HPDE6-E6E7 (cell line): Measurements from ENCODE around the gene SV2B.
"Not testable (repeated sequence)": the region's sequence is repeated elsewhere in the genome, so short reads cannot be mapped to it uniquely, and the experiment has no call there.

Source experiments
- DNase-seq: peaks from one replicate; pipeline ENCODE4 v3.0.0; 2011; ENCODE audit warnings: missing footprints; ENCODE audit errors: extremely low spot score

Gene SV2B, protein sequence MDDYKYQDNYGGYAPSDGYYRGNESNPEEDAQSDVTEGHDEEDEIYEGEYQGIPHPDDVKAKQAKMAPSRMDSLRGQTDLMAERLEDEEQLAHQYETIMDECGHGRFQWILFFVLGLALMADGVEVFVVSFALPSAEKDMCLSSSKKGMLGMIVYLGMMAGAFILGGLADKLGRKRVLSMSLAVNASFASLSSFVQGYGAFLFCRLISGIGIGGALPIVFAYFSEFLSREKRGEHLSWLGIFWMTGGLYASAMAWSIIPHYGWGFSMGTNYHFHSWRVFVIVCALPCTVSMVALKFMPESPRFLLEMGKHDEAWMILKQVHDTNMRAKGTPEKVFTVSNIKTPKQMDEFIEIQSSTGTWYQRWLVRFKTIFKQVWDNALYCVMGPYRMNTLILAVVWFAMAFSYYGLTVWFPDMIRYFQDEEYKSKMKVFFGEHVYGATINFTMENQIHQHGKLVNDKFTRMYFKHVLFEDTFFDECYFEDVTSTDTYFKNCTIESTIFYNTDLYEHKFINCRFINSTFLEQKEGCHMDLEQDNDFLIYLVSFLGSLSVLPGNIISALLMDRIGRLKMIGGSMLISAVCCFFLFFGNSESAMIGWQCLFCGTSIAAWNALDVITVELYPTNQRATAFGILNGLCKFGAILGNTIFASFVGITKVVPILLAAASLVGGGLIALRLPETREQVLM

DNA sequence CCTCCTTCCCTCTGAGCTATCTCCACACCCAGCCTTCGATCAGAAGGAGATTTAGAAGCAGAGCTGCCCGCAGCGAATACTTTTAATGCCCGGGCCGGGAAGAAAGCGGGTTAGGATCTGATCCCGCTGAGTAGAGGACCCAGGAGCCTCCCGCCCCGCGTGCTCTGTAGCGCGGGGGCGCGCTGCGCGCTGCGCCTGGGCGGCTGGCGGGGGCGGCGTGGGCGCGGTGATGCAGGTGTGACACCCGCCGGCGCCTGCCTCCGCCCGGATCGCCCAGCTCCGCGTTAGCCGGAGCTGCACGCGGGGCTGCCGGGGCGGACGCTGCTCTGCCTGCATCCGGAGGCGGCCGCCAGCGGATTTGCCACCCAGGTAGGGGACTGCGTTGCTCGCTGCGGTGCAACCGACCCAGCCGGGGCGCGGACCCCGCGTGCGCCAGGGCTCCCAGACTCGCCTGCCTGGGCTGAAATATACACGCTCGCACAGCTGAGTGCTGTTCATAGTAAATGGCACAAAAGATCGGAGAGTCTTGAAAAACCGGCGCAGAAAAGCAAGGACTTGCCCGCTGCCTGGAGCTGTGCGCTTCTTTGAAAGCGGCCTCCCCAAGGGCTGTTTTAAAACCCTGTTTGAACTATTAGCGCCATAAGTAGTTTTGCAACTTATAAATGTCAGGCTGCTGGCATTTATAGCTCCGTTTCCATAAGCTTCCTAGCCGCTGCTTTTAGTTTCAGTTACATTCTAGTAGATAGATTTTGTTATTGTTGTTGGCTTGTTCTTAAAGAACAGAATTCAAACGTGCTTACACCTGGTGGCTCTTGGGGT, at the start of gene SV2B:
SV2B (plus strand) TSS at position 263 of the 819 bp plus-strand sequence. CDS start 126,007 bp downstream, outside the sequence.
- DNase-seq = no peak

DNA sequence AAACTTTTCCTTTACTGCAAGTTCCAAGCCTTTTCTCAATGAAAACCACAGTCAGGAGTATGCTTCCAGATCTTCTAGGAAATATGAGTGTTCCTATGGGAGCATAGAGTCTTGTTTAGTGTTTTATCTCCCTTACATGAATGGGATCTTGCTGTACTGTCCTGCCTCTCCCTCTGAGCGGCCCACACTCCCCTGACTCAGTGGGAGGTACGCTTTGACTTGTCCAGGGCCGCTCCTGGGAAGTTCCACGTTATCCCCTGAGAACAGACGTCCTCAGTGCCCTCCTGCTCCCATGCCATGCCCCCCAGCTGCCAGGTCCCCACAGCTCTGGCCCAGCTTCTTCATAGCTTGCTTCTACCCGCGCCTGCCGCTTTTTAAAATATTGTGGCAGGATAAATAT, 48.8 kb upstream of the SV2B start:
- DNase-seq = no peak

DNA sequence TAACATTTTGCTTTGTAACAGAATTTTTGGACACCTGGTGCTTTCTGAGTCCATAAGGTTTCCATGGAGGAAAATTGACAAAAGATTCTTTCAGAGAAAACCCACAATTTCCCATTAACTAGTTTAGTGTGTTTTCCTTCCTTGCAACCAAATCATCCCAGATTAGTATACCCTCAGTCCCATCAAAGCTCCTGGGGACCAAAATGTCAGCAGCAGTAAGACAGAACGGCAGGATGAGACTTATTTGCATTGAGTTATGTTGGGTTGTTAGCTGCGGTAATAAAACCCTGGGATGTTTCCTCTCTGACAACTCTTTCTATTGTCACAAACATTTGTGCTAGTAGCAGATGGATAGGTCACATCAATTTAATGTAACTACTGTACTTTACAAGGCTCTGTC, 45.2 kb upstream of the SV2B start:
- DNase-seq = no peak

GRCh38 chr15:91055548-91056331, 44.3 kb upstream of the SV2B start:
- peak; percentile 78 for DNase-seq

GRCh38 chr15:91061230-91061629, 38.8 kb upstream of the SV2B start:
- no peak for DNase-seq

GRCh38 chr15:91061997-91062396, 38.1 kb upstream of the SV2B start:
- DNase-seq = no peak

GRCh38 chr15:91065505-91065904, 34.6 kb upstream of the SV2B start:
- DNase-seq = no peak

DNA sequence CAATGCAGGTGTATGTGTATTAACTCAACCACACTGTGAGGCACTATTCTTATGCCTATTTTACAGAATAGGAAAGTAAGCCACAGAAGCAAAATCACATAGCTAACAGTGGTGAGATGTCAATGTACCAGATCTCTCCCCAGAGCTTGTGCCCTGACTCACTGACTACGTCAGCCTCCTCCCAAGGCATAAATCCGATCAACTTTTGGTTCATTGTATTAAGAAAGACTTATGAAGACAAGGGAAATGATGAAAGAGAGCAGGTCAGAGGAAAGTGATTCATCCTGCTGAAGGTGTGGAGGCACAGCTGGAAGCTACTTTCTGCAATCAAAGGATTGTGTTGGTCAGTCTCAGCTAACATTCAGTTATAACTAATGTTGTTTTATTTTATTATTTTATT, 33.0 kb upstream of the SV2B start:
- DNase-seq = peak; percentile 43

GRCh38 chr15:91068436-91068835, 31.6 kb upstream of the SV2B start:
- no peak for DNase-seq

DNA sequence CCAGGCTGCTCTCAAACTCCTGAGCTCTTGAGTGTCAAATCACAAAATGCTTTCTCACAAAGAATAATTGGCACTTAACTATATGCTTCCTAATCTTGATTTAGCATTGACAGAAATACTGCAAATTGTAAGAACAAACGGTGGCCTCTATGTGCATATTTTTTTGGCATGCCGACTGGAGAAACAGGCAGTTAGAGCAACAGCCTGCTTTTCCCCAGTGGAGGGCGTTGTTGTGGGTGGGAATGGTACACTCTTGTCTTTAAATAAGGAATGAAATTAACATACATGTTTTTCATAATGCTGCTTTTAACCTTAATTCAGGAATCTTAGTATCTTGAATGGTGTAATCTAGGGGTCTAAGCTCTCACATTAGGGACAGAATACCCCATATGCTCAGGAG, 31.1 kb upstream of the SV2B start:
- DNase-seq = no peak

- no peak for DNase-seq
Observed at GRCh38 chr15:91070872-91071271, 29.2 kb upstream of the SV2B start.

DNA sequence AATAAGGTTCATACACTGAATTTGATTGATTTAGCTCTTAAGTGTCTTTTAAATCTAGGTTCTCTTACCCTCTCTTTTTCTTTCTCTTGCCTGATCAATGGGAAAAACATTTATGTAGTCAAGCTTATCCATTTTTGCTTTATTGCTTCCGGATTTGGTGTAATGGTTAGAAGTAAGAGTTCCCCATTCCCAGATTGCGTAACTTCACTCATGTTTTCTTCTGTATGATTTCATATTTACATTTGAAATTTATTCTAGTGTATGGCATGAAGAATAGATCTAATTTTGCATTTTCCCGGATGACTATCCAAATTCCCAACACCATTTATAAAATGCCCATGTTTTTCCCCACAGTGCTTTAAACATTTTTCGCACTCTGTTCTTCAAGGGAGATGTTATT, 27.9 kb upstream of the SV2B start:
- DNase-seq = no peak

DNA sequence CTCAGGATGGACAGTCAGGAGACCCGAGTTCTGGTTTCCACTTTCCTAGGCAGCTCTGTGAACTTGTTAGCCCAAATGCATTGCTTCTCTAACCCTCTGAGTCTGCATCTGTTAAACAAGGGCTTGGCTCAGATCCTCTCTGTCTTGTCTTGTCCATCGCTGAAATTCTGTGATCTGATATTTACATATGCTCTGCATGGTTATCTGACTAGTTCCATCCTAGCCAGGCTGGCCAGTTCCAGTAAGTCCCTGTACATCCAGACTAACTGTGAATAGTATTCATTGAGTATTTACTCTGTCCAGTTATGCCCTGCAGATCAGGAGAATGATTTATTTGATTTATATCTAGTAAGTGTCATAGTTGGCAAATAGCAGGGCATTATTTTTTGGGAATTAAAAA, 27.0 kb upstream of the SV2B start:
- DNase-seq = no peak

DNA sequence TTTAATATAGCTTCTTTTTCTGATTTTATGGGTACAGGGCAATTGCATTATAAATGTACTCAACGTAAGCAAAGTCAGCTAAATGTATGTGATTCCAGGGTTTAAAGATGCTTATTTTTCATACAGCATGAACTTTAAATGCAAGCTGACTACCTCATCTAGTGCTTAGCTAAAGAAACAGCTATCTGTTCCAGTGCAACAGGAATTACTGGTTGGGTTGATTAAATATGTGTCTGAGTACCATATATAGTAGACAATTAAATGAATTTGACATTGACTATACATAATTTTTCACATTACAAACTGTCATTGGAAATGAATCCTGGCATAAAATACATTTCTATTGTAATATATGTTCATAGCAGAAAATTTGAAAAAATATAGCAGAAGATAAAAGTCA, 26.3 kb upstream of the SV2B start:
- DNase-seq = no peak

DNA sequence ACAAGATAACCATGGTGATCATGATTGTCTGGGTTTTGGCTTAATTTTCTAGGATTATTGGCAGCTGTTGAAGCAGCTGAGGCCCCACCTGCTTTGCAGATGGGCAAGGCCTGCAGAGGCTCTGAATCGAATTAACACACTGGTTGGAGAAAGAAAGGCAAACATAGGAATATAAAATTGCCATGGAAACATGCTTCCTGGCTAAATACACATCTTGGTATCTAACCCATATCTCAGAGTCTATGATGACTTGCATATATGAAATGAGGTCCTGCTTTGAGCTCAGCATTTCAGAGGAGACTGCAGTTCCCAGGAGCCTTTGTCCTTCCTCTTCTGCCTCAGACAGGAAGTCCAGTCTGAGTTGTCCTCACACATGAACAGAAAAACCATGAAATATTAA, 24.3 kb upstream of the SV2B start:
- no peak for DNase-seq

GRCh38 chr15:91077029-91077428, 23.0 kb upstream of the SV2B start:
- DNase-seq = no peak

GRCh38 chr15:91093866-91094265, 6.2 kb upstream of the SV2B start:
- DNase-seq = not testable (repeated sequence)

GRCh38 chr15:91098451-91098850, 1.6 kb upstream of the SV2B start:
- DNase-seq = no peak

DNA sequence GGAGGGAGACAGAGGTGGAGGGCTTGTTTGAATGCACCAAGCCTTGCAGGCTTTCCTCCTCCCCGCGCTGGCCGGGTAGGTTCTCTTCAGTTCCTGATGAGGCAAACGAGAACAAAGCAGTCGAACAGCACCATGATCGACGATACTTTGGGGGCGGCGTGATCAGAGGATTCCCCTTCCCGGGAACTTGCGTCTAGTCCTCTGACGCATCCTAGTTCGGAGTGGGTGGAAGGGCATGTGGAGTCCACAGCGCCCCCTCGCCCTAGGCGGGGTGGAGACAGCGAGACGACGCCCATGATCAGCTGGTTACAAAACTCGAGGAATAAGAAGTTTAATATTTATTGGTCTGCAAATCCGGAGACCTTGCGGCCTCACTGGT, 452 bp upstream of the SV2B start:
- no peak for DNase-seq

DNA sequence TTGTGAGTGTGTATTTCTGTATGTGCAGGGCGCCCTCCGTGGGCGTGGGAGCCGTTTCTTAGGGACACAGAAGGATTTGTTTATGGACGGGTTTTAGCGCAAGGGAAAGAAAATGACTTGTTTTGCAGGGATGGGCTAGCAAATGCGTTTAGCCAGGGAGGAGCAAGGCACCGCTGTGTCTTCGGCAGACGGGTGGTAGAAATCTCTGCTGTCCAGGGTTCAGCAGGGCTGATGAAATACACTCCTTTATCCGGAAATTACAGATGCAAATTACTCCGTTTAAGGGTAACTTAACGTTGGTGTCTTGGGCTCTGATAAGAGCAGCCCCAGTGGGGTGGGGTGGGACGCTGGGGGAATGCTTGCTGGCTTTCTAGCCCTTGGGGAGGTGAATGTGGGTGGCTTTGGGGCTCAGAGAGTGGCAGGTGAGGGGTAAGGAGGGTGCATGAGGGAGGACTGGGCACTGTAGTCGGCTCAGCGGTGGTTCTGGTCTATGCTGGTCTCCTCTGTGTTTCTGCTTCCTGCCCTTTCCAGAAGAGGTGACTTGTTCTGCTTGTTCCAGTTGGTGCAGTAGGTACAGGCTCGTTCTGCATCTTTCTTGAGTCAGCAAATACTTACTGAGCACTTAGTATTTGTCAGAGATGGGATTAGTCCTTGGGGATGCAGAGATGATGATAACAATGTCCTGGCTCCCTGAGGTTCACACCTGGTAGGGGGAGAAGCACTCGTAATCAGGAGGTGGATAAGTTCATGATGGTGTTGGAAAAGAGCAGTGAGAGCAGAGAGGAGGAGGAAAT, 954 bp downstream of the SV2B start:
- DNase-seq = no peak

DNA sequence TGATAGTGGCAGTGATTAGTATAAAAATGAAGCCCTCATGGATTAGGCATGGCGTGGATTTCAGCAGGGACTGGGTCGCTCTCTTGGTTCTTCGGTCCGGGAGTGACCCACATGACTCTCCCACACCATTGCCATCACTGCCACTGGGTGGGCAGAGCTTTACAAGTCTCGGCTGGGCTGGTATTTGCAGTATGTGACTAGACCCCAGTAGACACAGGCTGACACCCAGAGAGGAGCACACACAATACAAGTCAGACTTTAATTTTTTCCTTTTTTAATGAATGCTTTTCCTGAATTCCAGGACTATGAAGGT, 1.5 kb downstream of the SV2B start:
- no peak for DNase-seq
